GM21529 (cell line): ENCODE results near the gene ZNF554.
"Not testable (repeated sequence)": the region's sequence is repeated elsewhere in the genome, so short reads cannot be mapped to it uniquely, and the experiment has no call there.

Source experiments
- ATAC-seq: cut with Tn5 transposase; IDR thresholded peaks from one replicate; pipeline ENCODE4 v1.9.1; 2021; ENCODE audit not compliant: unreplicated experiment

ZNF554 gene

GRCh38 chr19:2865334-2866100 is 45.8 kb downstream of the ZNF554 start:
- ATAC-seq: no peak

GRCh38 chr19:2866495-2867024 is 46.9 kb downstream of the ZNF554 start:
- ATAC-seq: no peak

- no peak for ATAC-seq
Observed at GRCh38 chr19:2867025-2867991, 47.6 kb downstream of the ZNF554 start, which contains the start of gene ZNF556. Gene ZNF556 (plus strand): TSS chr19:2867335. CDS start chr19:2867422, 87 bp downstream.

GRCh38 chr19:2869618-2870017 is 50.0 kb downstream of the ZNF554 start:
- no peak for ATAC-seq

GRCh38 chr19:2872175-2872574 is 52.5 kb downstream of the ZNF554 start:
- ATAC-seq: not testable (repeated sequence)

- no peak for ATAC-seq
Observed at GRCh38 chr19:2877398-2878331, 58.0 kb downstream of the ZNF554 start.

- ATAC-seq: no peak
Observed at GRCh38 chr19:2883686-2884439, 64.2 kb downstream of the ZNF554 start.

GRCh38 chr19:2885736-2886135 is 66.1 kb downstream of the ZNF554 start:
- ATAC-seq: no peak
